SK-N-SH treated with all-trans-retinoic acid at 6 μM for 48 hours (cell line): ENCODE data around the gene LIG4.

Experiments used
- ATAC-seq: fragments of 200-7000 bp; cut with Tn5 transposase; 3 replicates; pipeline ENCODE4 v1.9.1; 2020; ENCODE audit warnings: mild to moderate bottlenecking, moderate library complexity
- ARNTL ChIP-seq: fragments of 450-650 bp; formaldehyde crosslinking; IDR thresholded peaks from 2 replicates; pipeline ENCODE4 v1.5.0; 2020; ENCODE audit warnings: low read depth, mild to moderate bottlenecking, moderate library complexity, borderline replicate concordance
- BACH2 ChIP-seq: fragments of 250-450 bp; sonication (Bioruptor Pico); IDR thresholded peaks from 2 replicates; pipeline ENCODE4 v1.9.0; 2021; ENCODE audit warnings: mild to moderate bottlenecking, borderline replicate concordance
- CREB5 ChIP-seq: fragments of 250-450 bp; sonication (Bioruptor Pico); IDR thresholded peaks from 2 replicates; pipeline ENCODE4 v1.5.1; 2020; ENCODE audit warnings: low read depth, mild to moderate bottlenecking, moderate library complexity
- CSDC2 ChIP-seq: fragments of 250-450 bp; sonication (Bioruptor Pico); IDR thresholded peaks from 2 replicates; pipeline ENCODE4 v1.5.0; 2020; ENCODE audit warnings: mild to moderate bottlenecking, moderate library complexity
- CSRNP3 ChIP-seq: fragments of 250-450 bp; sonication (Bioruptor Pico); IDR thresholded peaks from 2 replicates; pipeline ENCODE4 v1.5.1; 2021; ENCODE audit warnings: mild to moderate bottlenecking, moderate library complexity
- ESRRG ChIP-seq: fragments of 250-450 bp; sonication (Bioruptor Pico); IDR thresholded peaks from 2 replicates; pipeline ENCODE4 v1.6.1; 2021; ENCODE audit warnings: mild to moderate bottlenecking
- GLIS3 ChIP-seq: fragments of 250-450 bp; sonication (Bioruptor Pico); IDR thresholded peaks from 2 replicates; pipeline ENCODE4 v1.5.0; 2020; ENCODE audit warnings: mild to moderate bottlenecking, moderate library complexity
- ISL1 ChIP-seq: fragments of 250-450 bp; sonication (Bioruptor Pico); IDR thresholded peaks from 2 replicates; pipeline ENCODE4 v2.1.2; 2022; ENCODE audit warnings: mild to moderate bottlenecking, moderate library complexity
- OSR1 ChIP-seq: fragments of 250-450 bp; sonication (Bioruptor Pico); IDR thresholded peaks from 2 replicates; pipeline ENCODE4 v1.8.0; 2022; ENCODE audit warnings: moderate library complexity, mild to moderate bottlenecking, inconsistent platforms
- PATZ1 ChIP-seq: fragments of 250-450 bp; sonication (Bioruptor Pico); IDR thresholded peaks from 2 replicates; pipeline ENCODE4 v1.8.0; 2020; ENCODE audit warnings: mild to moderate bottlenecking, moderate library complexity, borderline replicate concordance
- POU6F1 ChIP-seq: fragments of 250-450 bp; sonication (Bioruptor Pico); IDR thresholded peaks from 2 replicates; pipeline ENCODE4 v1.8.0; 2021; ENCODE audit warnings: low read depth, mild to moderate bottlenecking, moderate library complexity, borderline replicate concordance
- PPARA ChIP-seq: fragments of 250-450 bp; sonication (Bioruptor Pico); IDR thresholded peaks from 2 replicates; pipeline ENCODE4 v1.5.0; 2020; ENCODE audit warnings: mild to moderate bottlenecking, borderline replicate concordance
- RARB ChIP-seq: fragments of 250-450 bp; sonication (Bioruptor Pico); IDR thresholded peaks from 2 replicates; pipeline ENCODE4 v1.8.0; 2021; ENCODE audit warnings: mild to moderate bottlenecking, moderate library complexity
- SNAI2 ChIP-seq: fragments of 250-450 bp; sonication (Bioruptor Pico); IDR thresholded peaks from 2 replicates; pipeline ENCODE4 v1.5.0; 2020; ENCODE audit warnings: mild to moderate bottlenecking, moderate library complexity
- TOX ChIP-seq: fragments of 250-450 bp; sonication (Bioruptor Pico); IDR thresholded peaks from 2 replicates; pipeline ENCODE4 v1.8.0; 2021; ENCODE audit warnings: mild to moderate bottlenecking, moderate library complexity, borderline replicate concordance
- TSHZ2 ChIP-seq: fragments of 250-450 bp; sonication (Bioruptor Pico); IDR thresholded peaks from 2 replicates; pipeline ENCODE4 v1.5.0; 2020; ENCODE audit warnings: mild to moderate bottlenecking, moderate library complexity
- ZC3H10 ChIP-seq: fragments of 250-450 bp; sonication (Bioruptor Pico); IDR thresholded peaks from 2 replicates; pipeline ENCODE4 v1.5.1; 2021; ENCODE audit warnings: mild to moderate bottlenecking, moderate library complexity
- ZFP3 ChIP-seq: fragments of 250-450 bp; sonication (Bioruptor Pico); IDR thresholded peaks from 2 replicates; pipeline ENCODE4 v1.5.0; 2020; ENCODE audit warnings: mild to moderate bottlenecking, moderate library complexity
- ZFP30 ChIP-seq: fragments of 450-650 bp; formaldehyde crosslinking; IDR thresholded peaks from 2 replicates; pipeline ENCODE4 v1.5.0; 2022; ENCODE audit warnings: mild to moderate bottlenecking, moderate library complexity
- ZNF565 ChIP-seq: fragments of 450-650 bp; formaldehyde crosslinking; conservative IDR thresholded peaks from 2 replicates; pipeline ENCODE4 v1.5.0; 2020; ENCODE audit warnings: low read depth, mild to moderate bottlenecking, moderate library complexity
- ZNF70 ChIP-seq: fragments of 450-650 bp; formaldehyde crosslinking; IDR thresholded peaks from 2 replicates; pipeline ENCODE4 v1.5.0; 2020; ENCODE audit warnings: mild to moderate bottlenecking, moderate library complexity
- ZNF8 ChIP-seq: fragments of 450-650 bp; formaldehyde crosslinking; IDR thresholded peaks from 2 replicates; pipeline ENCODE4 v1.5.0; 2020; ENCODE audit warnings: mild to moderate bottlenecking, moderate library complexity

Gene LIG4

GRCh38 chr13:108176685-108177274 is 38.6 kb downstream of the LIG4 start:
- peak; percentile 38; the same call in 1 of the 3 replicates for ATAC-seq
- TF ChIP-seq BACH2 = no peak
- TF ChIP-seq TSHZ2 (CRISPR knock-in tag) = no peak
- no peak for TF ChIP-seq ZNF565
- no peak for TF ChIP-seq ZNF70
- no peak for TF ChIP-seq CSRNP3 (CRISPR knock-in tag)
- no peak for TF ChIP-seq GLIS3 (CRISPR knock-in tag)
- TF ChIP-seq ARNTL (CRISPR knock-in tag) = no peak
- no peak for TF ChIP-seq CREB5 (CRISPR knock-in tag)
- no peak for TF ChIP-seq OSR1 (CRISPR knock-in tag)
- TF ChIP-seq ZFP3 (CRISPR knock-in tag) = no peak
- no peak for TF ChIP-seq ISL1 (CRISPR knock-in tag)
- TF ChIP-seq ZFP30 = no peak
- no peak for TF ChIP-seq ESRRG (CRISPR knock-in tag)
- no peak for TF ChIP-seq PATZ1 (CRISPR knock-in tag)
- no peak for TF ChIP-seq SNAI2 (CRISPR knock-in tag)
- TF ChIP-seq PPARA = no peak
- no peak for TF ChIP-seq TOX (CRISPR knock-in tag)

GRCh38 chr13:108168929-108169328 is 46.4 kb downstream of the LIG4 start:
- no peak for ATAC-seq
- TF ChIP-seq POU6F1 (CRISPR knock-in tag) (no peak), SNAI2 (CRISPR knock-in tag) (no peak), ZC3H10 (CRISPR knock-in tag) (no peak), GLIS3 (CRISPR knock-in tag) (no peak), ISL1 (CRISPR knock-in tag) (no peak), ARNTL (CRISPR knock-in tag) (no peak), BACH2 (no peak), PATZ1 (CRISPR knock-in tag) (no peak), TOX (CRISPR knock-in tag) (no peak), ZFP3 (CRISPR knock-in tag) (no peak), ZNF70 (no peak), RARB (CRISPR knock-in tag) (no peak), CSDC2 (CRISPR knock-in tag) (no peak), CSRNP3 (CRISPR knock-in tag) (no peak), ZNF8 (no peak), ESRRG (CRISPR knock-in tag) (no peak), ZNF565 (no peak)
